H1 (cell line): ENCODE measurements around the gene UBALD1. TPM values are rescaled to one million over a fixed set of nuclear protein-coding genes. Genes with fewer than 3 reads are reported as not detected.

Source experiments
- FOSL1 ChIP-seq: IDR thresholded peaks from 2 replicates; pipeline ENCODE4 v1.6.1; 2011; ENCODE audit warnings: mild to moderate bottlenecking, low read depth, low read length, moderate library complexity; ENCODE audit not compliant: insufficient read depth
- JUND ChIP-seq: IDR thresholded peaks from 2 replicates; pipeline ENCODE4 v1.6.1; 2011; ENCODE audit warnings: mild to moderate bottlenecking, improper control_type of control experiment, low read length
- KDM1A ChIP-seq: fragments of 200-600, 300-600 bp; sonication (generic); IDR thresholded peaks from 2 replicates; pipeline ENCODE4 v1.7.1; 2016; ENCODE audit warnings: mild to moderate bottlenecking, low read length, borderline replicate concordance
- POLR2AphosphoS5 ChIP-seq: IDR thresholded peaks from 2 replicates; pipeline ENCODE4 v1.6.1; 2011; ENCODE audit warnings: low read depth, low read length
- SIN3A ChIP-seq, 2 experiments: IDR thresholded peaks in 1 of 2; conservative IDR thresholded peaks in 1 of 2; 2 replicates each; pipeline ENCODE4 v1.6.1; 2011 to 2012; ENCODE audit warnings: low read length in 2 of 2, improper control_type of control experiment in 1 of 2, low read depth in 1 of 2, mild to moderate bottlenecking in 1 of 2
- TAF1 ChIP-seq: IDR thresholded peaks from 2 replicates; pipeline ENCODE4 v1.6.1; 2011; ENCODE audit warnings: mild to moderate bottlenecking, low read depth, low read length
- polyA plus RNA-seq, 7 experiments: library from polyadenylated mRNA; depleted of rRNA in 3 of 7; stranded (reverse) in 5 of 7; unstranded in 2 of 7; fragments of >200 nt in 5 of 7; fragments of 200-250 nt in 2 of 7; gene quantifications; 1 replicate in 5 of 7; 2 replicates in 1 of 7; 4 replicates in 1 of 7; pipeline versions ENCODE4 v1.2.1 to v1.2.3, GENCODE V29; 2011 to 2013; ENCODE audit warnings: missing spikeins in 2 of 7, mixed read lengths in 2 of 7
- total RNA-seq: library from RNA; stranded (reverse); fragmentation: NEBNext Ultra II Directional; extraction: Animal tissue kit (Norgen Biotek cat#: 25700); gene quantifications from 2 replicates; pipeline ENCODE4 v1.2.1, GENCODE V29; 2021

Gene UBALD1
- total and polyA plus RNA-seq, 2 of the 8 experiments (the other 6 are each of a cell fraction or from before 2014, with no cell fraction given): 28.6 to 62.0 TPM

DNA sequence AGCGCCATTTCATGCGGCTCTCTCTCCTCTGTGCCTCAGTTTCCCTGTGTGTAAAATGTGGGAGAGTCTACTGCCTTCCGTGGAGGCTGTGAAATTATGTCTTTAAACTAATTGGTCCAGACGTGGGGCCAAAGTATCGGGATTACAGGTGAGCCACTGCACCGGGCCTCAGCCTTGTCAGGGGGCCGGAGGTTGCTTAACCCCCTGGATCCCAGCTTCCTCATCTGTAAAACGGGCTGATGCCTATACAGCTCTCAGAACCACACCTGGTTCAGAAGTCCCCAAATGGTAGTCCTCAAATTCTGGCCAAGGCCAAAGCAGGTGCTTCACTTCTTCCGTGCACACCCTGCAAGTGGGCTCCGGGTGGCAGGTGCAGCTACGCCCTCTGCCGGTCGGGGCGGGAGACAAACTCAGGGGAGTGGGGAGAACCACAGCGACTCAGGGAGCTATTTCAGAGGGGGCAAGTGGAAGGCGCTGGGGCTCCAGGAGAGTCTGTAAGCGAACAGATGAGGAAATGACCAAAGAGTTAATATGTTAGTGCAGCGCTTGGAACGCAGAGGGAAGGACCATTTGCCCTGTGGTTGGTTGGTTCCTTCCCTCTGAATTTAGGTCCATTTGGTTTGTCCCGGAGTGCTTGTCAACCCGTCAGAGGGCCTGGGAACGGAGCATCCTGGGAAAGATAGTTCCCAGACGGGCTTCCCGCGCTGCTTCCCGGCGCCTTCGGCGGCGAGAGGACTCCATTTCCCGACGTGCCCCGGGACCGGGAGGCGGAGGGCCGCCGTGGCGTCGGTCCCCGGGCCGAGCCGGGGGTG is 9.5 kb upstream of the UBALD1 start, which contains the start of gene MGRN1 (continued):
- TF ChIP-seq FOSL1 (0 out of 2 replicates have a peak, but pooled peaks have one; percentile 77), POLR2AphosphoS5 (no peak), KDM1A (peak; percentile 62; the same call in 1 of the 2 replicates), JUND (peak; percentile 96), SIN3A (conservative IDR thresholded peaks at IDR 0.05 in 1 of 2, IDR thresholded peaks at IDR 0.05 in 1 of 2; ENCODE audit: low read depth in 1 of 2, low read length in 2 of 2) (no peak; a peak in 2 of 4 replicates), TAF1 (0 out of 2 replicates have a peak, but pooled peaks have one; percentile 28)
